Mucosa of rectum (tissue), 2 donors: ENCODE results near the gene RAB6A.
"Not testable (repeated sequence)": the region's sequence is repeated elsewhere in the genome, so short reads cannot be mapped to it uniquely, and the experiment has no call there.

Source experiments
- H3K27ac ChIP-seq, 2 donors: one replicate each; pipeline ENCODE4 v1.7.0; 2013; ENCODE audit warnings: inconsistent platforms in 2 of 2, low read depth in 2 of 2, low read length in 2 of 2
- H3K27me3 ChIP-seq, 2 donors: one replicate each; pipeline ENCODE4 v1.7.0; 2013; ENCODE audit warnings: low read length in 2 of 2; ENCODE audit not compliant: control insufficient read depth in 2 of 2, insufficient read depth in 2 of 2
- H3K36me3 ChIP-seq, 2 donors: one replicate each; pipeline ENCODE4 v1.7.0; 2013; ENCODE audit warnings: low read length in 2 of 2; ENCODE audit not compliant: control insufficient read depth in 2 of 2, insufficient read depth in 2 of 2
- H3K4me1 ChIP-seq, 2 donors: one replicate each; pipeline ENCODE4 v1.7.0; 2013; ENCODE audit warnings: low read length in 2 of 2, mild to moderate bottlenecking in 1 of 2; ENCODE audit not compliant: control insufficient read depth in 2 of 2, insufficient read depth in 2 of 2
- H3K4me3 ChIP-seq, 2 donors: one replicate each; pipeline ENCODE4 v1.7.0; 2013; ENCODE audit warnings: low read length in 2 of 2
- H3K9ac ChIP-seq, 2 donors: one replicate each; pipeline ENCODE4 v1.7.0; 2013; ENCODE audit warnings: low read length in 2 of 2, low read depth in 1 of 2, mild to moderate bottlenecking in 1 of 2
- H3K9me3 ChIP-seq, 2 donors: one replicate each; pipeline ENCODE4 v1.7.0; 2013; ENCODE audit warnings: low read length in 2 of 2; ENCODE audit not compliant: control insufficient read depth in 2 of 2
- donor health status: healthy.
- donor health status: Normal muscosa, but diverticular disease.

RAB6A gene

GRCh38 chr11:73693899-73694525 is 66.9 kb downstream of the RAB6A start:
- Histone ChIP-seq H3K9me3 (no peaks in the 10 kb centered on the region), H3K9ac (no peak overlapping the region), H3K27ac (no peak overlapping the region), H3K27me3 (no peaks in the 10 kb centered on the region), H3K4me1 (no peaks in the 10 kb centered on the region), H3K36me3 (peaks cover 3 to 5% of the 10 kb centered on the region in 2 donors), H3K4me3 (no peak overlapping the region)

DNA sequence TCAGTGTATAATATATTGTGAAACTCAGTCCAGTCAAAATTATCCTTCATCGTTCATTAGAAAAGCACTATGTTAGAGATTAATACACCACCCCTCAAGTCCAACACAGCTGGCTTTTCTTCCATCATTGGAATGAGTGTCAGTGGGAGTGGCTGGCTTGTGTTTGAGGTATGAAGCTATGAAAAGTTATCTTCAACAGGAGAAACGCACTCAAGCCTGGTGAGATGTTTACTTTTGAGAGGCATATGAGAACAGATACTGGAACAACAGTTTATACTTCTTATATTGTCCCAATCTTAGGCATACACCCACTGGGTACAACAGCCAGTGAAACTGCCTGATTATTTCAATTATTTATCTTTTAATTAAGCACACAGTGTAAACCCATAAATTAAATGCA is 80.2 kb downstream of the RAB6A start:
- H3K9me3 ChIP-seq: no peaks in the 10 kb centered on the region
- H3K4me1 ChIP-seq: no peaks in the 10 kb centered on the region
- no peak overlapping the region for H3K27ac ChIP-seq
- no peak overlapping the region for H3K9ac ChIP-seq
- H3K36me3 ChIP-seq: peaks cover 7 to 11% of the 10 kb centered on the region in 2 donors
- no peaks in the 10 kb centered on the region for H3K27me3 ChIP-seq
- H3K4me3 ChIP-seq: no peak overlapping the region

DNA sequence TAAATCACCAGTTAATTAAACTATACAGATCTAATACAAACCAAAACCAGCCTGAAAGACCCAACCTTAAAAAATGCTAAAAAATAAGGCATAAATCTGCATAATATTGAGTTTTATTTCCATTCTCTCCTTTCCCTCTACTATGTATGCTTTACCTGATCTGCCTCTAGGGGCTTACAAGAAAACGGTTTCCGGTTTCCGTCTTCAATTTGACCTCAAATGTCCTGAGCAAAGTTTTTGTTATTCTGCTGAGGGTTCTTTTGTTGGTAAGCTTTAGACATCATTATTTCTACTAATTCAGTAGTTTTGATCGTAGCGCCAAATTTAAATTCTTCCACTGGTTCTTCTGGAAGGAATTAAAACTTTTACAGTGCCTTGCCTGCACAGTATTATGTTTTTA is 84.3 kb downstream of the RAB6A start:
- peaks cover 14 to 16% of the 10 kb centered on the region in 2 donors for H3K36me3 ChIP-seq
- not testable (repeated sequence) for H3K4me1 ChIP-seq, H3K9me3 ChIP-seq, H3K9ac ChIP-seq, H3K27me3 ChIP-seq, H3K27ac ChIP-seq, H3K4me3 ChIP-seq

DNA sequence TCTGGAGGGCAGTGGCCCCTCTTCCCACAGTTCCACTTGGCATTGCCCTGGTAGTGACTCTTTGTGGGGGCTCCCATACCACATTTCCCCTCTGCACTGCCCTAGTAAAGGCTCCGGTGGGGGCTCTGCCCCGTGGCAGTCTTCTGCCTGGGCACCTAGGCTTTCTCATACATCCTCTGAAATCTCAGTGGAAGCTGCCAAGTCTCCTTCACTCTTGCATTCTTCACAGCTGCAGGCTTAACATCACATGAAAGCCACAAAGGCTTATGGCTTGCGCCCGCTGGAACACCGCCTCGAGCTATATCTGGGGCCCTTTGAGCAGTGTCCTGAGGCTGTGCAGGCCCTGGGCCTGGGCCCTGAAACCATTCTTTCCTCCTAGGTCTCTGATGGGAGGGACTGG is 89.2 kb downstream of the RAB6A start:
- H3K9ac ChIP-seq: no peak overlapping the region
- H3K36me3 ChIP-seq: peaks cover 4 to 8% of the 10 kb centered on the region in 2 donors
- H3K9me3 ChIP-seq: no peaks in the 10 kb centered on the region
- H3K27me3 ChIP-seq: no peaks in the 10 kb centered on the region
- H3K4me3 ChIP-seq: no peak overlapping the region
- no peak overlapping the region for H3K27ac ChIP-seq
- no peaks in the 10 kb centered on the region for H3K4me1 ChIP-seq

- Histone ChIP-seq H3K36me3 (peaks cover 4 to 8% of the 10 kb centered on the region in 2 donors), H3K4me1 (no peaks in the 10 kb centered on the region), H3K9me3 (no peaks in the 10 kb centered on the region), H3K9ac (no peak overlapping the region), H3K27me3 (no peaks in the 10 kb centered on the region), H3K4me3 (no peak overlapping the region), H3K27ac (no peak overlapping the region)
Measured at GRCh38 chr11:73670808-73671207, 90.1 kb downstream of the RAB6A start.

DNA sequence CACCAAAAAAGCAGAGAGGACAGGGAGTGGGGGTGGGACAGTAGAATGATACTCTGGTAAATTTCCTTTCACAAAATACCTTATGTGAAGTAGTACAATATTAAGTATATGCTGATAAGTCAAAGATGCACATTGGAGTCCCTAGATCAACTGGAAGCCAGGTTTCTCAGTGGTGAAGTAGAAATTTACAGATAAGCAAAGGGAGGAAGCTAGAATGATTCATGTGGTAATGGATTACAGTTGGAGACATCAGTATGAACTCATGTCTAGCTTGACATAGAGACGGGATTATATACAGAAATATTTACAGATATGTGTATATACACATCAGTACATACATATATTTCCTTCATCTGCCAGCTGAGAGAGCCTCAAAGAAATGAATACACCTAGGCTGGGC is 93.0 kb downstream of the RAB6A start:
- Histone ChIP-seq H3K36me3 (no peaks in the 10 kb centered on the region), H3K4me3 (no peak overlapping the region), H3K9me3 (no peaks in the 10 kb centered on the region), H3K27ac (no peak overlapping the region), H3K27me3 (no peaks in the 10 kb centered on the region), H3K4me1 (no peaks in the 10 kb centered on the region), H3K9ac (no peak overlapping the region)

DNA sequence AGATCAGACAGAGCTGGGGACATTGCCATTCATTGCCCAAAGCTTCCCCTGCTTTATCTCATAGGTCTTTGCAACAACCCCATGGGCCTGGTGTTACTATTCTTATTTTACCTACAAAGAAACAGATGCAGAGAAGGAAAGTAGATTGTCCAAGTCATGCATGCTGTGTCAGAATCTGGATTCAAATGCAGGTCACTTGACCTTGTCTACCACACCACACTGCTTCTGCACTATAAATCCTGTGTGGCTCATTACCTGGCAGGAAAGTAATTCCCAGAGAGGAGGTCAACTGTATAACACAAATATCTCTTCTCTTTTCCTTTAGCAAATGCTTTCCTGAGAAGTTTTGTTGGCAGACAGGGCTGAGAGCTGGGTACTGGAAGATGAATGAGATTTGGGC is 96.0 kb downstream of the RAB6A start:
- Histone ChIP-seq H3K9ac (no peak overlapping the region), H3K4me3 (no peak overlapping the region), H3K9me3 (no peaks in the 10 kb centered on the region), H3K4me1 (peaks cover 10% of the 10 kb centered on the region in 2 donors), H3K27ac (no peak overlapping the region), H3K27me3 (no peaks in the 10 kb centered on the region), H3K36me3 (no peaks in the 10 kb centered on the region)

DNA sequence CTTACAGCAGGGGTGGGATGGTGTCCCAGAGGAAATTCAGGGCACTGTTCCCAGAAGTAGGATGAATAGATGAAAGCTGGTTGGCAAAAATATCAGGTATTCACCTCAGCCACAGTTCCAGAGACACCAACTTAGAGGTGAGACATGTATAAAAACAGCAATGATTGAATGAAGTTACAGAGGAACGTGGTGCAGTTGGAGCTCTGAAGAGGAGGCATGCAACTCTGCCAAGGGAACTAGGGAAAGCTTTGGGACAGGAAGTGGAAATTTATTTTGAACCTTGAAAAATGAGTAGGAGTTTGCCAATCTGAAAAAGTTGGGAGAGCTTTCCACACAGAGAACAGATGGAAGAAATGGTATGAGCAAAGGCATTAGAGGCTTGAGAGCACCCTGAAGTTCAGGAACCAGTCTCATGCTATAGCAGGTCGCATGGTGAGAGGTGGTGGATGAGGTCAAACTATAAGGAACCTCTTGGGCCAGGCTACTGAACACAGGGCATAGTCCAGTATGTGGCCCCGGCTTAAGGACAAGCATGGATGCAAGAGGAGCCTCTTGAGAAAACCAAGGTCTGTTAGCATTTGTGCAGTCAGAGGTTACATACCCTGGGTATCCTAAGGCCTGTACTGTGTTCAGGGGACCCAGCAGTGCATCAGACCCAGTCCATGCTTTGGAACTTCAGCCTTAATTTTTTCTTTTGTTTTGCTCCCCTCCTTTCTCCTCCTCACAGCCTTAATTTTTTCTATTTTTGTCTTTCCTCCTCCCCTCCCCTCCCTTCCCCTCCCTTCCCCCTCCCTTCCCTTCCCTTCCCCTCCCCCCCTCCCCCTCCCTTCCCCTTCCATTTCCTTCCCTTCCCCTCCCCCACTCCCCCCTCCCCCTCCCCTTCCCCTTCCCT is 97.0 kb downstream of the RAB6A start:
- no peak overlapping the region for H3K4me3 ChIP-seq
- H3K27ac ChIP-seq: no peak overlapping the region
- peaks cover 10% of the 10 kb centered on the region in 2 donors for H3K4me1 ChIP-seq

GRCh38 chr11:73662445-73663157 is 98.3 kb downstream of the RAB6A start:
- H3K9me3 ChIP-seq: no peaks in the 10 kb centered on the region
- peaks cover 10% of the 10 kb centered on the region in 2 donors for H3K4me1 ChIP-seq
- H3K9ac ChIP-seq: no peak overlapping the region
- H3K27ac ChIP-seq: no peak overlapping the region
- H3K4me3 ChIP-seq: no peak overlapping the region
- no peaks in the 10 kb centered on the region for H3K27me3 ChIP-seq
- no peaks in the 10 kb centered on the region for H3K36me3 ChIP-seq

More for the DNA sequence above, 97.0 kb downstream of the RAB6A start:
- Histone ChIP-seq H3K36me3 (no peaks in the 10 kb centered on the region), H3K27me3 (no peaks in the 10 kb centered on the region), H3K9ac (no peak overlapping the region), H3K9me3 (no peaks in the 10 kb centered on the region)
